GM12801 (cell line): ENCODE results near the gene NALF2.

Experiments used
- CTCF ChIP-seq: IDR thresholded peaks from one replicate; pipeline ENCODE4 v1.5.1; 2011; ENCODE audit warnings: control low read depth; ENCODE audit not compliant: insufficient read length; ENCODE audit errors: extremely low read depth

NALF2 gene

DNA sequence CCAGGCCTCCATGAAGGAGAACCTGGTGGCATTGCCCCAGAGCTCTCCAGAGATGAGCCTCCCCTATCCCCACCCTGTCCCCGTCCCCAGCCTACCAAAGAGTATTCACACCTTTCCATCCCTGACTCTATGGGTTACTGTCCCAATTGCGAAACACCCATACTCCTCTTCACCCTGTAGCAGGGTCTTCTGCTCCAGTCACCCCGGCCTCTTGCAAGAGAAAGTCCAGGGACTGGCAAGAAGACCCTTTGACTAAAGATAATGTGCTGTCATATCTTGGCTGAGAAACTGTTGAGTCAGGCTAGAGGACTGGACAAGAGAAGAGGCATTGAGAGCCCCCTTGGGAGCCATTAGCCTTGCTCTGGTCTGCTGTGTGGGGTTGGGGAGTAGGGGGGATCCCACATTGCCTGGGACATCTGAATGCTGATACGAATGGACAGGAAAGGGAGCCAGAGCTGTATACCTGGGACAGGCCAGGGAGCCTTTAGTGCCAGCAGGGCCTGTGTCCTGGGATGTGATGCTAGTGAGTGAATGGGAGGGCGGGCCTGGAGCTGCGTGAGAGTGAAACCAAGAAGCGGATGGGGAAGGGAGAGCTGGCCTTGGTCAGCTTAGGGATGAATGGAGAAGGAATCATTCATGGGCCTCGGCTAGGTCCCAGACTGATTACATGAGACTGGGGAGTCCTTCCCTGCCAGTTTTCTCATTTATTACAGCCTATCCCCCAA, 27.1 kb downstream of the NALF2 start:
- TF ChIP-seq CTCF: no peak

- TF ChIP-seq CTCF: no peak
Measured at GRCh38 chrX:69535661-69536060, 31.5 kb downstream of the NALF2 start.

GRCh38 chrX:69538321-69538876, 34.3 kb downstream of the NALF2 start:
- no peak for TF ChIP-seq CTCF

GRCh38 chrX:69539437-69539836, 35.3 kb downstream of the NALF2 start:
- no peak for TF ChIP-seq CTCF

- TF ChIP-seq CTCF: no peak
Measured at GRCh38 chrX:69541956-69542355, 37.8 kb downstream of the NALF2 start.

DNA sequence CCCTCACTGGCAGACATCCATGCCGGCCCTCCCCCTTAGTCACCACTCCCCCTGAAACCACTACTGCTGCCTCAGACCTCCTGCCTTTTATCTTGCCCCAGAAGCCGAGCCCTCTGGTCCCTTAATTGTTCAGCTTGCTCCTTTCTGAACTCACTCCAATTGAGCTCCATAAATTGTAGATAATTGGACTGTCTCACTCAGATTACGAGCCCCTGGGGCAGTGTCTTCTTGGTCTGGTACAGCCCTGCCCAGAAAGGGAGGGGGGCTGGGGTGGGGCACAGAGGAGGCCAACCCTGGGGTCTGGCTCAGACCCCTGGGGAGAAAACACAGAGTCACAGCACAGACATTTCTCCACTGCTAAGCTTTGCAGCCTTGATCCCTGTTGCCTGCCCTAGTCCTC, 39.4 kb downstream of the NALF2 start:
- no peak for TF ChIP-seq CTCF

- TF ChIP-seq CTCF: no peak
Measured at GRCh38 chrX:69546417-69546816, 42.3 kb downstream of the NALF2 start.

GRCh38 chrX:69546978-69547377, 42.9 kb downstream of the NALF2 start:
- TF ChIP-seq CTCF: no peak
